Measurements from ENCODE around the gene PID1.

- TF ChIP-seq, protein P1, sequence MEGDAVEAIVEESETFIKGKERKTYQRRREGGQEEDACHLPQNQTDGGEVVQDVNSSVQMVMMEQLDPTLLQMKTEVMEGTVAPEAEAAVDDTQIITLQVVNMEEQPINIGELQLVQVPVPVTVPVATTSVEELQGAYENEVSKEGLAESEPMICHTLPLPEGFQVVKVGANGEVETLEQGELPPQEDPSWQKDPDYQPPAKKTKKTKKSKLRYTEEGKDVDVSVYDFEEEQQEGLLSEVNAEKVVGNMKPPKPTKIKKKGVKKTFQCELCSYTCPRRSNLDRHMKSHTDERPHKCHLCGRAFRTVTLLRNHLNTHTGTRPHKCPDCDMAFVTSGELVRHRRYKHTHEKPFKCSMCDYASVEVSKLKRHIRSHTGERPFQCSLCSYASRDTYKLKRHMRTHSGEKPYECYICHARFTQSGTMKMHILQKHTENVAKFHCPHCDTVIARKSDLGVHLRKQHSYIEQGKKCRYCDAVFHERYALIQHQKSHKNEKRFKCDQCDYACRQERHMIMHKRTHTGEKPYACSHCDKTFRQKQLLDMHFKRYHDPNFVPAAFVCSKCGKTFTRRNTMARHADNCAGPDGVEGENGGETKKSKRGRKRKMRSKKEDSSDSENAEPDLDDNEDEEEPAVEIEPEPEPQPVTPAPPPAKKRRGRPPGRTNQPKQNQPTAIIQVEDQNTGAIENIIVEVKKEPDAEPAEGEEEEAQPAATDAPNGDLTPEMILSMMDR (IDR thresholded peaks at IDR 0.05): no peak
- no peak for TF ChIP-seq POLR2A (IDR thresholded peaks at IDR 0.05)
Measured at GRCh38 chr2:229032608-229033234, 238.4 kb downstream of the PID1 start.
